MM.1S (cell line): ENCODE data around the gene LRRC32.
A peak's percentile ranks its signal among the peaks of the same experiment; 100 is the strongest.

Experiments used
- DNase-seq: peaks from one replicate; pipeline ENCODE4 v3.0.0-alpha.2; 2015
- H2AFZ ChIP-seq: fragments of 300-600 bp; sonication (generic); 2 replicates; pipeline ENCODE4 v1.6.0; 2016; ENCODE audit warnings: antibody characterized with exemption, low read length
- H3F3A ChIP-seq: fragments of 300-600 bp; sonication (generic); 2 replicates; pipeline ENCODE4 v1.6.1; 2016; ENCODE audit warnings: mild to moderate bottlenecking, antibody characterized with exemption, low read length, moderate library complexity, mixed read lengths; ENCODE audit not compliant: insufficient read depth
- H3K27ac ChIP-seq: fragments of 300-600 bp; sonication (generic); 2 replicates; pipeline ENCODE4 v1.5.1; 2016; ENCODE audit warnings: mild to moderate bottlenecking, low read length
- H3K27me3 ChIP-seq: fragments of 300-600 bp; sonication (generic); replicated peaks from 2 replicates; pipeline ENCODE4 v1.6.0; 2016; ENCODE audit warnings: low read length; ENCODE audit not compliant: insufficient read depth
- H3K36me3 ChIP-seq: fragments of 300-600 bp; sonication (generic); replicated peaks from 2 replicates; pipeline ENCODE4 v1.6.1; 2016; ENCODE audit warnings: mild to moderate bottlenecking, low read length, mixed read lengths; ENCODE audit not compliant: insufficient read depth
- H3K4me1 ChIP-seq: fragments of 300-600 bp; sonication (generic); 2 replicates; pipeline ENCODE4 v1.6.1; 2016; ENCODE audit warnings: low read length, mixed read lengths
- H3K4me2 ChIP-seq: fragments of 300-600 bp; sonication (generic); 2 replicates; pipeline ENCODE4 v1.6.0; 2016; ENCODE audit warnings: low read depth, low read length
- H3K4me3 ChIP-seq: fragments of 300-600 bp; sonication (generic); 2 replicates; pipeline ENCODE4 v1.5.1; 2016; ENCODE audit warnings: low read length, mixed read lengths
- H3K79me2 ChIP-seq: fragments of 300-600 bp; sonication (generic); 2 replicates; pipeline ENCODE4 v1.6.1; 2016; ENCODE audit warnings: mixed run types, low read length, mixed read lengths
- H3K9ac ChIP-seq: fragments of 300-600 bp; sonication (generic); 2 replicates; pipeline ENCODE4 v1.6.1; 2016; ENCODE audit warnings: low read length, mixed read lengths
- H3K9me2 ChIP-seq: fragments of 300-600 bp; sonication (generic); replicated peaks from 2 replicates; pipeline ENCODE4 v1.6.1; 2016; ENCODE audit warnings: mild to moderate bottlenecking, low read length, mixed read lengths; ENCODE audit not compliant: insufficient read depth
- H3K9me3 ChIP-seq: fragments of 300-600 bp; sonication (generic); replicated peaks from 2 replicates; pipeline ENCODE4 v1.6.1; 2016; ENCODE audit warnings: mild to moderate bottlenecking, low read length, mixed read lengths; ENCODE audit not compliant: insufficient read depth
- H4K20me1 ChIP-seq: fragments of 300-600 bp; sonication (generic); 2 replicates; pipeline ENCODE4 v1.6.1; 2016; ENCODE audit warnings: mild to moderate bottlenecking, low read length, moderate library complexity, mixed read lengths; ENCODE audit not compliant: insufficient read depth
- CTCF ChIP-seq: fragments of 300-600 bp; sonication (generic); IDR thresholded peaks from 2 replicates; pipeline ENCODE4 v1.5.1; 2016; ENCODE audit warnings: antibody characterized with exemption, low read length, mixed read lengths
- EZH2 ChIP-seq: fragments of 300-600 bp; sonication (generic); optimal IDR thresholded peaks from 2 replicates; pipeline ENCODE3; 2017; ENCODE audit warnings: low read depth, mild to moderate bottlenecking, antibody characterized with exemption, low read length, mixed read lengths
- EZH2phosphoT487 ChIP-seq: fragments of 300-600 bp; sonication (generic); IDR thresholded peaks from 2 replicates; pipeline ENCODE4 v1.6.1; 2018; ENCODE audit warnings: antibody characterized with exemption, low read length

LRRC32 gene

GRCh38 chr11:76699451-76700091 lies 29.0 kb upstream of the LRRC32 start:
- H3K4me2 ChIP-seq, result no peak overlapping the region
- no peak overlapping the region for H3K9ac ChIP-seq
- H2AFZ ChIP-seq, result no peak overlapping the region
- no peaks in the 10 kb centered on the region for H3K4me1 ChIP-seq
- no peaks in the 10 kb centered on the region for H3K79me2 ChIP-seq
- H3K9me3 ChIP-seq, result no peaks in the 10 kb centered on the region
- H3F3A ChIP-seq, result no peaks in the 10 kb centered on the region
- H3K27ac ChIP-seq, result no peak overlapping the region
- no peaks in the 10 kb centered on the region for H3K27me3 ChIP-seq
- no peaks in the 10 kb centered on the region for H4K20me1 ChIP-seq
- TF ChIP-seq CTCF (no peak), EZH2phosphoT487 (no peak), EZH2 (no peak)
- no peaks in the 10 kb centered on the region for H3K9me2 ChIP-seq
- H3K36me3 ChIP-seq, result no peaks in the 10 kb centered on the region
- no peak for DNase-seq
- no peak overlapping the region for H3K4me3 ChIP-seq

GRCh38 chr11:76698321-76699043 lies 27.9 kb upstream of the LRRC32 start:
- Histone ChIP-seq H3K27me3 (no peaks in the 10 kb centered on the region), H4K20me1 (no peaks in the 10 kb centered on the region), H3K4me1 (no peaks in the 10 kb centered on the region), H3F3A (no peaks in the 10 kb centered on the region), H3K36me3 (no peaks in the 10 kb centered on the region), H3K9me2 (no peaks in the 10 kb centered on the region), H3K4me3 (no peak overlapping the region), H3K9ac (no peak overlapping the region), H3K9me3 (no peaks in the 10 kb centered on the region), H2AFZ (no peak overlapping the region), H3K79me2 (no peaks in the 10 kb centered on the region), H3K27ac (no peak overlapping the region), H3K4me2 (no peak overlapping the region)
- DNase-seq, result no peak
- peak; percentile 44 for TF ChIP-seq CTCF
- TF ChIP-seq EZH2, result no peak
- no peak for TF ChIP-seq EZH2phosphoT487

- Histone ChIP-seq H3K9me3 (no peaks in the 10 kb centered on the region), H3K36me3 (no peaks in the 10 kb centered on the region), H4K20me1 (no peaks in the 10 kb centered on the region), H3K79me2 (no peaks in the 10 kb centered on the region), H2AFZ (no peak overlapping the region), H3K4me3 (no peak overlapping the region), H3K9me2 (no peaks in the 10 kb centered on the region), H3K4me2 (no peak overlapping the region), H3K27ac (no peak overlapping the region), H3K9ac (no peak overlapping the region), H3F3A (no peaks in the 10 kb centered on the region), H3K27me3 (no peaks in the 10 kb centered on the region), H3K4me1 (no peaks in the 10 kb centered on the region)
- DNase-seq, result no peak
- TF ChIP-seq EZH2, result no peak
- TF ChIP-seq CTCF, result no peak
- TF ChIP-seq EZH2phosphoT487, result no peak
Observed at GRCh38 chr11:76696756-76697155, 26.2 kb upstream of the LRRC32 start.
